Heart left ventricle (tissue), 13 donors: Measurements from ENCODE around the gene KLHL35.

Experiments used
- CTCF ChIP-seq, 12 donors: fragments of 200-600 bp; sonication (generic) in 4 of 12; IDR thresholded peaks; one replicate each; pipeline versions ENCODE4 v1.5.0 to v1.8.0; 2018 to 2022; ENCODE audit warnings: antibody characterized with exemption in 12 of 12, mild to moderate bottlenecking in 5 of 12
- POLR2A ChIP-seq, 2 donors: fragments of 450-650 bp; IDR thresholded peaks; one replicate each; pipeline ENCODE4 v1.6.1; 2017; ENCODE audit warnings: antibody characterized with exemption in 2 of 2, mild to moderate bottlenecking in 2 of 2, moderate library complexity in 2 of 2
- donor health status: ischemic (EF 13 %, LVEDD 7.1; RV severe dilation, severe dysfunction).
- donor health status: DM: no; HTN: yes; CAD: no.
- donor health status: DM: no; HTN: no; CAD: no.
- donor health status: ischemic (EF 25% LVEDD 6.9; RV normal size, moderate dysfunction).
- donor health status: ischemic (EF 25% LVEDD 5.7; RV mildly dilated, moderate dysfunction).
- donor health status: ischemic (EF 35%, LVEDD 5.7; RV mildly dilated, moderate dysfunction).
- donor health status: nonischemic (EF 11% LVEDD 7.7; RV severe dilation, severe dysfunction).
- donor health status: DM: yes; HTN: yes; CAD: no.
- donor health status: PGD.
- donor health status: ischemic (EF 29% LVEDD 5.4; RV normal size, mild dysfunction).
- donor health status: nonischemic (EF 23%, LVEDD 6.1; RV moderate dilation, normal function).

- TF ChIP-seq CTCF (IDR thresholded peaks at IDR 0.05) (no peak), POLR2A (IDR thresholded peaks at IDR 0.05) (no peak)
These were observed 56.8 kb downstream of the KLHL35 start for GRCh38 chr11:75376175-75376574.
